A673 (cell line): ENCODE data around the gene GATAD2A. TPM values are rescaled to one million over a fixed set of nuclear protein-coding genes. Genes with fewer than 3 reads are reported as not detected.

ENCODE experiments used
- BruUV-seq: library from RNA; stranded (reverse); fragments of 400-500 nt; replicated peaks from 2 replicates; lab custom pipeline; 2021; lab: Mats Ljungman, UMichigan
- CTCF ChIA-PET: fragments of 300-600 bp; sonication (Branson Sonifier 250); formaldehyde crosslinking; loops from one replicate; lab custom pipeline; 2022; ENCODE audit warnings: antibody characterized with exemption; lab: Charles Lee
- POLR2A ChIA-PET: fragments of 300-600 bp; sonication (Branson Sonifier 250); formaldehyde crosslinking; loops from one replicate; lab custom pipeline; 2022; ENCODE audit warnings: antibody characterized with exemption; ENCODE audit not compliant: low non-redundant PET; lab: Charles Lee
- DNase-seq: peaks from one replicate; pipeline ENCODE4 v3.0.0-alpha.2; 2015; ENCODE audit warnings: low spot score
- H3K27ac ChIP-seq: fragments of 200-600 bp; sonication (generic); 2 replicates; pipeline ENCODE4 v1.5.1; 2016; ENCODE audit warnings: mixed run types, low read depth, mild to moderate bottlenecking, mixed read lengths, antibody characterized with exemption, low read length; ENCODE audit not compliant: poor library complexity, severe bottlenecking
- H3K27me3 ChIP-seq: fragments of 200-600 bp; sonication (generic); replicated peaks from 2 replicates; pipeline ENCODE4 v1.6.1; 2017; ENCODE audit warnings: mixed run types, low read depth, mild to moderate bottlenecking, mixed read lengths, antibody characterized with exemption, low read length; ENCODE audit not compliant: insufficient read depth, poor library complexity
- H3K36me3 ChIP-seq: fragments of 200-600 bp; sonication (generic); 2 replicates; pipeline ENCODE4 v1.6.1; 2016; ENCODE audit warnings: mixed run types, mild to moderate bottlenecking, mixed read lengths, antibody characterized with exemption, low read length; ENCODE audit not compliant: insufficient read depth, poor library complexity, severe bottlenecking
- H3K4me1 ChIP-seq: fragments of 200-600 bp; sonication (generic); 2 replicates; pipeline ENCODE4 v1.6.1; 2017; ENCODE audit warnings: mixed run types, mild to moderate bottlenecking, mixed read lengths, antibody characterized with exemption, low read length; ENCODE audit not compliant: insufficient read depth, poor library complexity, severe bottlenecking
- H3K4me3 ChIP-seq: fragments of 200-600 bp; sonication (generic); 2 replicates; pipeline ENCODE4 v1.5.1; 2016; ENCODE audit warnings: low read depth, mixed run types, mild to moderate bottlenecking, mixed read lengths, low read length; ENCODE audit not compliant: poor library complexity, severe bottlenecking
- H3K9me3 ChIP-seq: fragments of 200-600 bp; sonication (generic); 2 replicates; pipeline ENCODE4 v1.6.1; 2016; ENCODE audit warnings: mixed run types, low read depth, mild to moderate bottlenecking, mixed read lengths, antibody characterized with exemption, low read length; ENCODE audit not compliant: poor library complexity, severe bottlenecking
- CTCF ChIP-seq: fragments of 300-800, 200-600 bp; sonication (generic); conservative IDR thresholded peaks from 2 replicates; pipeline ENCODE4 v1.5.1; 2017; ENCODE audit warnings: low read depth, mild to moderate bottlenecking, antibody characterized with exemption, low read length, moderate library complexity, mixed read lengths
- EZH2 ChIP-seq: fragments of 200-600 bp; sonication (generic); IDR thresholded peaks from 2 replicates; pipeline ENCODE4 v1.6.1; 2017; ENCODE audit warnings: borderline replicate concordance, low read depth, mild to moderate bottlenecking, mixed read lengths, antibody characterized with exemption, low read length; ENCODE audit not compliant: poor library complexity, severe bottlenecking
- intact Hi-C: fragments of 100-400 bp; cut with micrococcal nuclease; formaldehyde crosslinking; loops from one replicate; pipeline ENCODE4 v1.10.0; 2022; ENCODE audit not compliant: unreplicated experiment
- total RNA-seq: library from RNA; stranded (reverse); gene quantifications from 2 replicates; pipeline ENCODE4 v1.2.3, GENCODE V29; 2021

The GATAD2A gene
- total RNA-seq, 1 experiment from 2014 or later, result 218 TPM

DNA sequence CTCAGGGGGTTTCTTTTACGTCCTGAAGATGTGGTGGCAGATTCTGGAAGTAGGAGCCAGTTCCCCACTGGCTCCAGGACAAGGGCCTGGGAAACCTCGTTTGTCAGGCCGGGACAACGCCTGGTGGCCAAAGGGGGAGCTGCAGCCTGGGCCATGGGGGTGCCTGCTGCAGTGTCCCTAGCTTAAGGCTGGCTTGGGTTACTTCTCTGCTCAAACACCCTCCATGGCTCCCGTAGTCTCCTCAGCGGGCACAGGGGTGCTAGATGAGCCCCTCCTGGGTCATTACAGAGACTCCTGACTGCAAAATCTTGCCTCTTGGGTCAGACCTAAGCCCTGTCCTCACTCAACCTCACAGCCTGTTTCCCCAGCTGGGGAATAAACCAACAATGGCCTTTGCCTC lies 147.3 kb downstream of the GATAD2A start:
- no peaks in the 10 kb centered on the region for H3K4me1 ChIP-seq
- no TSS peak for BruUV-seq
- POLR2A ChIA-PET, result no interaction called here
- no peak overlapping the region for H3K27ac ChIP-seq
- H3K36me3 ChIP-seq, result no peaks in the 10 kb centered on the region
- H3K4me3 ChIP-seq, result no peak overlapping the region
- TF ChIP-seq EZH2 (no peak), CTCF (peak; percentile 52; the same call in 1 of the 2 replicates)
- CTCF ChIA-PET, result interaction anchor here (0.8 to 1.0 kb wide), 2 partner anchors 12 to 20 kb away, joined by 3 to 8 read pairs; no protein-coding TSS in a partner anchor
- H3K27me3 ChIP-seq, result no peaks in the 10 kb centered on the region
- no peak for DNase-seq
- no peaks in the 10 kb centered on the region for H3K9me3 ChIP-seq
- intact Hi-C loops, result no loop called here

- ChIA-PET POLR2A (no interaction called here), CTCF (interaction anchor here (1.2 kb wide), 3 partner anchors 21 to 408 kb away, joined by 3 to 5 read pairs (median 3); no protein-coding TSS in a partner anchor)
- BruUV-seq, result no TSS peak
- Histone ChIP-seq H3K27ac (no peak overlapping the region), H3K27me3 (no peaks in the 10 kb centered on the region), H3K4me3 (no peak overlapping the region), H3K4me1 (no peaks in the 10 kb centered on the region), H3K9me3 (no peaks in the 10 kb centered on the region), H3K36me3 (no peaks in the 10 kb centered on the region)
- no peak for DNase-seq
- no peak for TF ChIP-seq EZH2
- TF ChIP-seq CTCF, result no peak
- intact Hi-C loops, result no loop called here
Observed at GRCh38 chr19:19553670-19554069, 148.2 kb downstream of the GATAD2A start.

- ChIA-PET CTCF (interaction anchor here (1.2 kb wide), 3 partner anchors 22 to 408 kb away, joined by 3 to 5 read pairs (median 3); no protein-coding TSS in a partner anchor), POLR2A (no interaction called here)
- TF ChIP-seq CTCF (peak; percentile 84), EZH2 (no peak)
- H3K9me3 ChIP-seq, result no peaks in the 10 kb centered on the region
- DNase-seq, result peak; percentile 61
- H3K27ac ChIP-seq, result no peak overlapping the region
- H3K36me3 ChIP-seq, result no peaks in the 10 kb centered on the region
- H3K4me3 ChIP-seq, result no peak overlapping the region
- no peaks in the 10 kb centered on the region for H3K27me3 ChIP-seq
- intact Hi-C loops, result no loop called here
- no peaks in the 10 kb centered on the region for H3K4me1 ChIP-seq
- no TSS peak for BruUV-seq
Observed at GRCh38 chr19:19554074-19555023, 148.9 kb downstream of the GATAD2A start.
